Measurements from ENCODE around the gene DDX53.

The DDX53 gene

GRCh38 chrX:23048806-23049573 lies 49.2 kb downstream of the DDX53 start:
- in situ Hi-C loops (cut with MboI; ENCODE audit: low sequenced_read_pairs), result no loop called here

GRCh38 chrX:23052324-23052723 lies 52.6 kb downstream of the DDX53 start:
- in situ Hi-C loops (cut with MboI; ENCODE audit: low sequenced_read_pairs), result no loop called here

Measured in HL-60/S4 treated with phorbol 12-myristate 13-acetate at 8.2 ng/mL for 4 days and 3 days (cell line).